BJ (cell line): ENCODE measurements around the gene FGF5. TPM values are rescaled to one million over a fixed set of nuclear protein-coding genes. Genes with fewer than 3 reads are reported as not detected.

Experiments used
- CTCF ChIA-PET: fragments of 350-600 bp; formaldehyde crosslinking; extraction: SDS; loops from one replicate; lab custom pipeline; 2021; ENCODE audit warnings: antibody characterized with exemption, inconsistent platforms; lab: Yijun Ruan, JAX
- POLR2A ChIA-PET: fragments of 300-600 bp; sonication (Branson Sonifier 250); formaldehyde crosslinking; extraction: SDS; loops from one replicate; lab custom pipeline; 2021; ENCODE audit warnings: antibody characterized with exemption; lab: Charles Lee
- DNase-seq: peaks from one replicate; pipeline ENCODE4 v3.0.0-alpha.2; 2011; ENCODE audit warnings: low read depth
- H3K27me3 ChIP-seq: 2 replicates; pipeline ENCODE4 v1.6.0; 2011; ENCODE audit warnings: low read length; ENCODE audit not compliant: control insufficient read depth, insufficient read depth
- H3K36me3 ChIP-seq: 2 replicates; pipeline ENCODE4 v1.5.1; 2011; ENCODE audit warnings: low read length; ENCODE audit not compliant: control insufficient read depth, insufficient read depth
- H3K4me3 ChIP-seq: 2 replicates; pipeline ENCODE4 v1.5.1; 2011; ENCODE audit warnings: low read depth, mild to moderate bottlenecking, control low read depth, low read length
- polyA plus RNA-seq: library from polyadenylated mRNA; depleted of rRNA; stranded (reverse); fragments of >200 nt; gene quantifications from 2 replicates; pipeline ENCODE4 v1.2.3, GENCODE V29; 2011
- TF ChIP-seq, protein P1 (sequence below): IDR thresholded peaks from 2 replicates; pipeline ENCODE4 v1.5.1; 2011; ENCODE audit warnings: low read depth, mild to moderate bottlenecking, control low read depth, inconsistent platforms, low read length, moderate library complexity; ENCODE audit not compliant: insufficient read depth

The FGF5 gene
- polyA plus RNA-seq, 1 experiment, result 43.7 TPM

DNA sequence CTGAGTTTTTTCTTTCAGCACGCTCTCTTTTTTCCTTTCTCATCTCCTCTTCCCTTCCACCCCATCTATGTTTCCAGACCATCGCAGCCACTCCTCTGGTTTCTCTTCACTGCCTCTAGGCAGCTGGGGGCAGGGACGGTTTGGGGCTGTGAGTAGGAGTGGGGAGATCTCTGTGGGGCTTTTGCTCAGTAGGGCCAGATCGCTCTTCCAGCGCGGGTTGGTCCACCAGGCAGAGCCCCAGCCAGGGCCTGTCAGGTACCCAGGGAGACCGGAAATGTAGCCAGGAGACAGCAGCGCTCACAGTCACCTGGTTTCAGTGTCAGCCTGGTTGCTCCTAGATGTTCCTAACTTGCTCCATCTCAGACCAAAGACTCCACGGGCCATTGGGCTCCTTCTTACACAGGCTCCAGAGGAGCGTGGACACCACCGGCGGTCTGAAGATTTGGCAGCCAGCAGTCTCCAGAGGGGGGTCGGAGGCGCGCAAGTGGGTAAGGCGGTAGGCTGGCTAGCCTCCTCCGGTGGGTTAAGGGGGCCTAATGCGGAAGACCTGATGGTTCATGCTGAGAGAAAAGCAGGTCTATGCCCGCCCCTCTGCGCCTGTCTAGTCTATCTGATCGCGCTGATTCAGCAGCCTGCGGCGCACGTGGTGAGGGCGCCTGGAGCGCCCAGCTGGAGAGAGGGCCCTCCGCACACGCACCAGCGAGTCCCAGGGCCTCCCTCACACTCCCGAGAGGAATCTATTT is 1.8 kb downstream of the FGF5 start:
- CTCF ChIA-PET, result interaction anchor here (1.1 to 2.1 kb wide), 6 partner anchors 10 to 66 kb away, joined by 3 to 5 read pairs (median 4); no protein-coding TSS in a partner anchor
- no peaks in the 10 kb centered on the region for H3K27me3 ChIP-seq
- DNase-seq, result no peak
- TF ChIP-seq, protein P1, sequence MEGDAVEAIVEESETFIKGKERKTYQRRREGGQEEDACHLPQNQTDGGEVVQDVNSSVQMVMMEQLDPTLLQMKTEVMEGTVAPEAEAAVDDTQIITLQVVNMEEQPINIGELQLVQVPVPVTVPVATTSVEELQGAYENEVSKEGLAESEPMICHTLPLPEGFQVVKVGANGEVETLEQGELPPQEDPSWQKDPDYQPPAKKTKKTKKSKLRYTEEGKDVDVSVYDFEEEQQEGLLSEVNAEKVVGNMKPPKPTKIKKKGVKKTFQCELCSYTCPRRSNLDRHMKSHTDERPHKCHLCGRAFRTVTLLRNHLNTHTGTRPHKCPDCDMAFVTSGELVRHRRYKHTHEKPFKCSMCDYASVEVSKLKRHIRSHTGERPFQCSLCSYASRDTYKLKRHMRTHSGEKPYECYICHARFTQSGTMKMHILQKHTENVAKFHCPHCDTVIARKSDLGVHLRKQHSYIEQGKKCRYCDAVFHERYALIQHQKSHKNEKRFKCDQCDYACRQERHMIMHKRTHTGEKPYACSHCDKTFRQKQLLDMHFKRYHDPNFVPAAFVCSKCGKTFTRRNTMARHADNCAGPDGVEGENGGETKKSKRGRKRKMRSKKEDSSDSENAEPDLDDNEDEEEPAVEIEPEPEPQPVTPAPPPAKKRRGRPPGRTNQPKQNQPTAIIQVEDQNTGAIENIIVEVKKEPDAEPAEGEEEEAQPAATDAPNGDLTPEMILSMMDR, result no peak
- POLR2A ChIA-PET, result no interaction called here
- H3K4me3 ChIP-seq, result peak overlapping the region; percentile 89
- no peaks in the 10 kb centered on the region; the same call in 1 of the 2 replicates for H3K36me3 ChIP-seq

GRCh38 chr4:80268936-80269335 is 2.5 kb downstream of the FGF5 start:
- H3K27me3 ChIP-seq, result no peaks in the 10 kb centered on the region
- CTCF ChIA-PET, result interaction anchor here (0.9 to 2.1 kb wide), 6 partner anchors 10 to 66 kb away, joined by 3 to 5 read pairs (median 4); no protein-coding TSS in a partner anchor
- DNase-seq, result no peak
- POLR2A ChIA-PET, result no interaction called here
- TF ChIP-seq, protein P1, result no peak
- peak overlapping the region; percentile 89 for H3K4me3 ChIP-seq
- no peaks in the 10 kb centered on the region; the same call in 1 of the 2 replicates for H3K36me3 ChIP-seq

DNA sequence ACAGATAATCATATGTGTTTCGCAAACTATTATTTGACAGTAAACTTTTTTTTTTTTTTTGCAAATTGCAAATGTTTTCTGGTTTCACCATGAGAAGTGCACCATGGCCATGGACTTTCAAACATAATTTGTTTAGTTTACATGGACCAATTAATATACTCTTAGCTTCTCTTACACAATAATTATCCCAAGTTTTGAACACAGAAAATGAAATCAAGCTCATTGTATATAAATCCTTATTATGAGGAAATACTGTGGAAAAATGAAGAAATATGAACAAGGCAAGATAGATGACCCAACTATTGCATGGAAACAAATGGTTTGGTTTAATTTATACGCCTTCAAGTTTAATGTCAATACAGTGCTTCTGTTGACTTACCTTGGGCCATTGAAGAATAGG is 3.9 kb downstream of the FGF5 start:
- H3K27me3 ChIP-seq, result no peaks in the 10 kb centered on the region
- TF ChIP-seq, protein P1, result no peak
- H3K36me3 ChIP-seq, result no peaks in the 10 kb centered on the region; the same call in 1 of the 2 replicates
- ChIA-PET CTCF (interaction anchor here (0.7 to 2.1 kb wide), 3 partner anchors 68 to 96 kb away, joined by 3 to 5 read pairs (median 3); no protein-coding TSS in a partner anchor), POLR2A (interaction anchor here (0.7 kb wide), 1 partner anchor 11 kb away, joined by 8 read pairs; no protein-coding TSS in a partner anchor)
- DNase-seq, result no peak
- H3K4me3 ChIP-seq, result peak overlapping the region; percentile 89

GRCh38 chr4:80270868-80271267 is 4.4 kb downstream of the FGF5 start:
- Histone ChIP-seq H3K27me3 (no peaks in the 10 kb centered on the region), H3K36me3 (no peaks in the 10 kb centered on the region; the same call in 1 of the 2 replicates), H3K4me3 (peak overlapping the region; percentile 7; the same call in 1 of the 2 replicates)
- DNase-seq, result no peak
- TF ChIP-seq, protein P1, result no peak
- CTCF ChIA-PET, result no interaction called here
- POLR2A ChIA-PET, result no interaction called here

DNA sequence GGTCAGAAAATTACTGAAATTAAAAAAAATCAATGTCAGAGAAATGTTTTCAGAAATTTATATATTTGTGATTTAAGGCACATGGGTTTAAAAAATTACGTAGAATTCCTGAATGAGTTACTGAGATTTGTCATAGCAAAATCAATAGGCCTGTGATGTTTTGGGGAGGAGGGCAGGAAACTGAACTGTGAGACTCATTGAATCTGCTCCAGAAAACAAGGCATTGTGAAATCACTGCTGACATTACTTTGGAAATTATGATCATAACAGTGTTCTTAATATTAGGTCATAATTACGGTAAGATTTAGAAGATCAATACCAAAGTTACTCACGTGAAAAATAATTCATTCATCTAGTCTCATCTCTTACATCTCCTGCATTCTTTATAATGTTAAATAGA is 5.3 kb downstream of the FGF5 start:
- ChIA-PET POLR2A (no interaction called here), CTCF (interaction anchor here (0.7 kb wide), 1 partner anchor 485 kb away, joined by 5 read pairs; no protein-coding TSS in a partner anchor)
- no peaks in the 10 kb centered on the region for H3K27me3 ChIP-seq
- H3K36me3 ChIP-seq, result no peaks in the 10 kb centered on the region; the same call in 1 of the 2 replicates
- TF ChIP-seq, protein P1, result no peak
- no peak for DNase-seq
- H3K4me3 ChIP-seq, result no peak overlapping the region
